ENCODE measurements around the gene MFAP3L.
"Not testable (repeated sequence)": the region's sequence is repeated elsewhere in the genome, so short reads cannot be mapped to it uniquely, and the experiment has no call there.

Gene MFAP3L

GRCh38 chr4:169948271-169948670 lies 77.9 kb downstream of the MFAP3L start:
- DNase-seq (ENCODE audit: extremely low read depth in 1 of 2, low read depth in 1 of 2): no peak

GRCh38 chr4:169945636-169946035 lies 80.6 kb downstream of the MFAP3L start:
- no peak for DNase-seq (ENCODE audit: extremely low read depth in 1 of 2, low read depth in 1 of 2)

GRCh38 chr4:169943601-169944000 lies 82.6 kb downstream of the MFAP3L start:
- DNase-seq (ENCODE audit: extremely low read depth in 1 of 2, low read depth in 1 of 2): not testable (repeated sequence)

GRCh38 chr4:169941141-169941540 lies 85.1 kb downstream of the MFAP3L start:
- no peak for DNase-seq (ENCODE audit: extremely low read depth in 1 of 2, low read depth in 1 of 2)

GRCh38 chr4:169940460-169940859 lies 85.7 kb downstream of the MFAP3L start:
- no peak for DNase-seq (ENCODE audit: extremely low read depth in 1 of 2, low read depth in 1 of 2)

Measured in stimulated activated CD8-positive, alpha-beta memory T cell treated with anti-CD3 and anti-CD28 coated beads, Interleukin-7, amount 100 ng/mL, for 48 hours (primary cell).